ENCODE results near the gene EPB41L5. TPM values are rescaled to one million over a fixed set of nuclear protein-coding genes. Genes with fewer than 3 reads are reported as not detected.
"Not testable (repeated sequence)": the region's sequence is repeated elsewhere in the genome, so short reads cannot be mapped to it uniquely, and the experiment has no call there.

EPB41L5 gene
- total RNA-seq, 1 donor from 2014 or later: 16.2 TPM

GRCh38 chr2:120155308-120155707 lies 142.4 kb downstream of the EPB41L5 start:
- Histone ChIP-seq H3K27me3 (ENCODE audit: insufficient read depth, low read length) (no peaks in the 10 kb centered on the region), H3K27ac (ENCODE audit: low read depth, low read length) (no peak overlapping the region), H3K36me3 (ENCODE audit: insufficient read depth, low read length) (no peaks in the 10 kb centered on the region), H3K4me2 (ENCODE audit: low read length) (no peak overlapping the region), H3K9ac (ENCODE audit: low read length) (no peak overlapping the region), H3K4me3 (ENCODE audit: insufficient read depth, low read depth, low read length) (no peak overlapping the region), H3K4me1 (ENCODE audit: insufficient read depth, low read length) (no peaks in the 10 kb centered on the region), H4K20me1 (ENCODE audit: insufficient read depth, low read length) (no peaks in the 10 kb centered on the region), H3K79me2 (ENCODE audit: insufficient read depth, low read length) (no peaks in the 10 kb centered on the region), H2AFZ (ENCODE audit: low read depth, low read length) (no peak overlapping the region), H3K9me3 (ENCODE audit: insufficient read depth, low read depth, low read length) (no peaks in the 10 kb centered on the region)
- no peaks in the 10 kb centered on the region for H3K4me1 Mint-ChIP-seq (ENCODE audit: low read depth, unreplicated experiment)
- no peak overlapping the region for H3K4me3 Mint-ChIP-seq (ENCODE audit: unreplicated experiment)
- H3K36me3 Mint-ChIP-seq (ENCODE audit: low read depth, unreplicated experiment): peaks cover 29% of the 10 kb centered on the region
- no peak for FAIRE-seq
- no peak overlapping the region for H3K27ac Mint-ChIP-seq (ENCODE audit: unreplicated experiment)
- peaks cover 24% of the 10 kb centered on the region for H3K9me3 Mint-ChIP-seq (ENCODE audit: unreplicated experiment)
- H3K27me3 Mint-ChIP-seq (ENCODE audit: low read depth, unreplicated experiment): no peaks in the 10 kb centered on the region
- TF ChIP-seq CTCF (IDR thresholded peaks at IDR 0.05; ENCODE audit: insufficient read depth, low read depth, low read length) (no peak), EZH2 (IDR thresholded peaks at IDR 0.05; ENCODE audit: insufficient read depth, low read length) (no peak)
- no peak for DNase-seq (ENCODE audit: low read depth)

GRCh38 chr2:120158658-120159057 lies 145.8 kb downstream of the EPB41L5 start:
- not testable (repeated sequence) for H3K27ac Mint-ChIP-seq (ENCODE audit: unreplicated experiment); H3K4me2 ChIP-seq (ENCODE audit: low read length); H3K27me3 ChIP-seq (ENCODE audit: insufficient read depth, low read length); H3K4me1 ChIP-seq (ENCODE audit: insufficient read depth, low read length); H2AFZ ChIP-seq (ENCODE audit: low read depth, low read length); H3K9me3 ChIP-seq (ENCODE audit: insufficient read depth, low read depth, low read length); H3K4me3 ChIP-seq (ENCODE audit: insufficient read depth, low read depth, low read length); DNase-seq (ENCODE audit: low read depth); H3K4me3 Mint-ChIP-seq (ENCODE audit: unreplicated experiment); H3K27me3 Mint-ChIP-seq (ENCODE audit: low read depth, unreplicated experiment); FAIRE-seq; H3K4me1 Mint-ChIP-seq (ENCODE audit: low read depth, unreplicated experiment); H3K79me2 ChIP-seq (ENCODE audit: insufficient read depth, low read length); H4K20me1 ChIP-seq (ENCODE audit: insufficient read depth, low read length); H3K36me3 ChIP-seq (ENCODE audit: insufficient read depth, low read length); H3K9ac ChIP-seq (ENCODE audit: low read length); H3K27ac ChIP-seq (ENCODE audit: low read depth, low read length)
- Mint-ChIP-seq H3K9me3 (ENCODE audit: unreplicated experiment) (peaks cover 18% of the 10 kb centered on the region), H3K36me3 (ENCODE audit: low read depth, unreplicated experiment) (peaks cover 29% of the 10 kb centered on the region)

GRCh38 chr2:120161190-120161589 lies 148.3 kb downstream of the EPB41L5 start:
- TF ChIP-seq EZH2 (IDR thresholded peaks at IDR 0.05; ENCODE audit: insufficient read depth, low read length) (no peak), CTCF (IDR thresholded peaks at IDR 0.05; ENCODE audit: insufficient read depth, low read depth, low read length) (no peak)
- H3K79me2 ChIP-seq (ENCODE audit: insufficient read depth, low read length): no peaks in the 10 kb centered on the region
- H3K4me3 ChIP-seq (ENCODE audit: insufficient read depth, low read depth, low read length): no peak overlapping the region
- no peak overlapping the region for H3K4me3 Mint-ChIP-seq (ENCODE audit: unreplicated experiment)
- no peaks in the 10 kb centered on the region for H3K27me3 Mint-ChIP-seq (ENCODE audit: low read depth, unreplicated experiment)
- H3K9me3 Mint-ChIP-seq (ENCODE audit: unreplicated experiment): peaks cover 11% of the 10 kb centered on the region
- no peaks in the 10 kb centered on the region for H3K4me1 Mint-ChIP-seq (ENCODE audit: low read depth, unreplicated experiment)
- H2AFZ ChIP-seq (ENCODE audit: low read depth, low read length): no peak overlapping the region
- DNase-seq (ENCODE audit: low read depth) (no peak), FAIRE-seq (no peak)
- H3K4me2 ChIP-seq (ENCODE audit: low read length): no peak overlapping the region
- H3K9me3 ChIP-seq (ENCODE audit: insufficient read depth, low read depth, low read length): no peaks in the 10 kb centered on the region
- no peak overlapping the region for H3K27ac Mint-ChIP-seq (ENCODE audit: unreplicated experiment)
- peaks cover 17% of the 10 kb centered on the region for H3K36me3 Mint-ChIP-seq (ENCODE audit: low read depth, unreplicated experiment)
- H3K27ac ChIP-seq (ENCODE audit: low read depth, low read length): no peak overlapping the region
- H3K27me3 ChIP-seq (ENCODE audit: insufficient read depth, low read length): no peaks in the 10 kb centered on the region
- no peaks in the 10 kb centered on the region for H3K36me3 ChIP-seq (ENCODE audit: insufficient read depth, low read length)
- H3K4me1 ChIP-seq (ENCODE audit: insufficient read depth, low read length): no peaks in the 10 kb centered on the region
- no peaks in the 10 kb centered on the region for H4K20me1 ChIP-seq (ENCODE audit: insufficient read depth, low read length)
- H3K9ac ChIP-seq (ENCODE audit: low read length): no peak overlapping the region
